Subcutaneous abdominal adipose tissue (tissue), 5 donors: ENCODE results near the gene BCAS3.
"Not testable (repeated sequence)": the region's sequence is repeated elsewhere in the genome, so short reads cannot be mapped to it uniquely, and the experiment has no call there.

ENCODE experiments used
- H3K27ac ChIP-seq: one replicate; pipeline ENCODE4 v1.7.0; 2013; ENCODE audit warnings: low read depth, mild to moderate bottlenecking, inconsistent platforms, low read length, moderate library complexity
- H3K27me3 ChIP-seq, 5 donors: one replicate each; pipeline ENCODE4 v1.7.0; 2013; ENCODE audit warnings: low read length in 5 of 5, inconsistent platforms in 1 of 5; ENCODE audit not compliant: control insufficient read depth in 5 of 5, insufficient read depth in 4 of 5
- H3K36me3 ChIP-seq, 5 donors: one replicate each; pipeline ENCODE4 v1.7.0; 2013; ENCODE audit warnings: low read length in 5 of 5; ENCODE audit not compliant: control insufficient read depth in 5 of 5, insufficient read depth in 5 of 5
- H3K4me1 ChIP-seq, 5 donors: one replicate each; pipeline ENCODE4 v1.7.0; 2013; ENCODE audit warnings: low read length in 5 of 5, mild to moderate bottlenecking in 3 of 5, moderate library complexity in 1 of 5; ENCODE audit not compliant: control insufficient read depth in 5 of 5, insufficient read depth in 5 of 5
- H3K4me3 ChIP-seq, 5 donors: one replicate each; pipeline ENCODE4 v1.7.0; 2013; ENCODE audit warnings: low read length in 5 of 5, low read depth in 1 of 5
- H3K9ac ChIP-seq, 5 donors: one replicate each; pipeline ENCODE4 v1.7.0; 2013; ENCODE audit warnings: low read length in 5 of 5, mild to moderate bottlenecking in 4 of 5, moderate library complexity in 3 of 5
- H3K9me3 ChIP-seq, 5 donors: one replicate each; pipeline ENCODE4 v1.7.0; 2013; ENCODE audit warnings: low read length in 5 of 5; ENCODE audit not compliant: control insufficient read depth in 5 of 5
- donor health status: healthy.
- donor health status: healthy.
- donor health status: healthy.
- donor health status: healthy.
- donor health status: healthy.

Gene BCAS3

GRCh38 chr17:60976861-60977260 lies 299.2 kb downstream of the BCAS3 start:
- H3K27me3 ChIP-seq, H3K4me1 ChIP-seq, H3K9me3 ChIP-seq, H3K9ac ChIP-seq, H3K27ac ChIP-seq, H3K4me3 ChIP-seq, H3K36me3 ChIP-seq: not testable (repeated sequence)

- no peaks in the 10 kb centered on the region for H3K36me3 ChIP-seq
- H3K4me1 ChIP-seq = peaks cover 0 to 2% (median 0%) of the 10 kb centered on the region in 5 donors
- no peak overlapping the region for H3K9ac ChIP-seq
- H3K27me3 ChIP-seq = no peaks in the 10 kb centered on the region
- no peak overlapping the region for H3K27ac ChIP-seq
- H3K4me3 ChIP-seq = no peak overlapping the region
- no peaks in the 10 kb centered on the region for H3K9me3 ChIP-seq
Observed at GRCh38 chr17:60989379-60989778, 311.7 kb downstream of the BCAS3 start.

- Histone ChIP-seq H3K9me3 (no peaks in the 10 kb centered on the region), H3K4me3 (no peak overlapping the region), H3K27me3 (no peaks in the 10 kb centered on the region), H3K9ac (no peak overlapping the region), H3K4me1 (peaks cover 0 to 2% (median 0%) of the 10 kb centered on the region in 5 donors), H3K27ac (no peak overlapping the region), H3K36me3 (no peaks in the 10 kb centered on the region)
Observed at GRCh38 chr17:60989846-60990245, 312.2 kb downstream of the BCAS3 start.

- Histone ChIP-seq H3K36me3 (no peaks in the 10 kb centered on the region), H3K4me1 (no peaks in the 10 kb centered on the region), H3K4me3 (no peak overlapping the region), H3K9me3 (peaks cover 0 to 2% (median 0%) of the 10 kb centered on the region in 5 donors), H3K27me3 (no peaks in the 10 kb centered on the region), H3K9ac (no peak overlapping the region), H3K27ac (no peak overlapping the region)
Observed at GRCh38 chr17:60993497-60993896, 315.8 kb downstream of the BCAS3 start.

- Histone ChIP-seq H3K9ac (no peak overlapping the region), H3K36me3 (no peaks in the 10 kb centered on the region), H3K9me3 (peaks cover 0 to 2% (median 0%) of the 10 kb centered on the region in 5 donors), H3K4me3 (no peak overlapping the region), H3K27ac (no peak overlapping the region), H3K27me3 (no peaks in the 10 kb centered on the region), H3K4me1 (peaks cover 0 to 3% (median 0%) of the 10 kb centered on the region in 5 donors)
Observed at GRCh38 chr17:60995680-60996079, 318.0 kb downstream of the BCAS3 start.

- Histone ChIP-seq H3K27me3 (no peaks in the 10 kb centered on the region), H3K4me3 (no peak overlapping the region), H3K4me1 (peaks cover 0 to 11% (median 7%) of the 10 kb centered on the region in 5 donors), H3K36me3 (no peaks in the 10 kb centered on the region), H3K9ac (no peak overlapping the region), H3K9me3 (peaks cover 0 to 2% (median 0%) of the 10 kb centered on the region in 5 donors), H3K27ac (peak overlapping the region; percentile 18)
Observed at GRCh38 chr17:61000911-61001310, 323.3 kb downstream of the BCAS3 start.

- Histone ChIP-seq H3K27me3 (no peaks in the 10 kb centered on the region), H3K36me3 (no peaks in the 10 kb centered on the region), H3K4me3 (no peak overlapping the region), H3K27ac (no peak overlapping the region), H3K9me3 (peaks cover 0 to 2% (median 0%) of the 10 kb centered on the region in 5 donors), H3K9ac (no peak overlapping the region), H3K4me1 (peaks cover 0 to 11% (median 7%) of the 10 kb centered on the region in 5 donors)
Observed at GRCh38 chr17:61002316-61002736, 324.7 kb downstream of the BCAS3 start.

- Histone ChIP-seq H3K9ac (no peak overlapping the region), H3K27ac (no peak overlapping the region), H3K36me3 (no peaks in the 10 kb centered on the region), H3K4me3 (no peak overlapping the region), H3K4me1 (peaks cover 2 to 40% (median 32%) of the 10 kb centered on the region in 5 donors), H3K9me3 (no peaks in the 10 kb centered on the region), H3K27me3 (no peaks in the 10 kb centered on the region)
Observed at GRCh38 chr17:61005358-61005757, 327.7 kb downstream of the BCAS3 start.

- H3K27ac ChIP-seq, H3K27me3 ChIP-seq: not testable (repeated sequence)
Observed at GRCh38 chr17:61005958-61006357, 328.3 kb downstream of the BCAS3 start.

GRCh38 chr17:61007980-61008379 lies 330.3 kb downstream of the BCAS3 start:
- peak overlapping the region; percentile 61 for H3K27ac ChIP-seq
- H3K27me3 ChIP-seq = no peaks in the 10 kb centered on the region
- no peak overlapping the region for H3K4me3 ChIP-seq

More at GRCh38 chr17:61005958-61006357, 328.3 kb downstream of the BCAS3 start:
- not testable (repeated sequence) for H3K9me3 ChIP-seq, H3K4me3 ChIP-seq, H3K9ac ChIP-seq, H3K36me3 ChIP-seq
- H3K4me1 ChIP-seq = peaks cover 4 to 38% (median 31%) of the 10 kb centered on the region in 5 donors

GRCh38 chr17:61009663-61010062 lies 332.0 kb downstream of the BCAS3 start:
- peak overlapping the region; percentile 61 for H3K27ac ChIP-seq
- H3K4me1 ChIP-seq = peaks cover 4 to 33% (median 28%) of the 10 kb centered on the region in 5 donors
- no peaks in the 10 kb centered on the region for H3K36me3 ChIP-seq
- no peak overlapping the region for H3K4me3 ChIP-seq
- no peaks in the 10 kb centered on the region for H3K9me3 ChIP-seq
- no peaks in the 10 kb centered on the region for H3K27me3 ChIP-seq
- H3K9ac ChIP-seq = no peak overlapping the region

More at GRCh38 chr17:61007980-61008379, 330.3 kb downstream of the BCAS3 start:
- Histone ChIP-seq H3K4me1 (peaks cover 4 to 33% (median 28%) of the 10 kb centered on the region in 5 donors), H3K9me3 (no peaks in the 10 kb centered on the region), H3K36me3 (no peaks in the 10 kb centered on the region), H3K9ac (no peak overlapping the region)
